MM.1S (cell line): ENCODE measurements around the gene RHOC.

Experiments
- CTCF ChIP-seq: fragments of 300-600 bp; sonication (generic); IDR thresholded peaks from 2 replicates; pipeline ENCODE4 v1.5.1; 2016; ENCODE audit warnings: antibody characterized with exemption, low read length, mixed read lengths
- EZH2 ChIP-seq: fragments of 300-600 bp; sonication (generic); optimal IDR thresholded peaks from 2 replicates; pipeline ENCODE3; 2017; ENCODE audit warnings: low read depth, mild to moderate bottlenecking, antibody characterized with exemption, low read length, mixed read lengths

- TF ChIP-seq CTCF (no peak), EZH2 (no peak)
Observed at GRCh38 chr1:112720800-112721199, 13.9 kb upstream of the RHOC start.
